H1 (cell line): ENCODE results near the gene RERE. TPM values are rescaled to one million over a fixed set of nuclear protein-coding genes. Genes with fewer than 3 reads are reported as not detected.
"Not testable (repeated sequence)": the region's sequence is repeated elsewhere in the genome, so short reads cannot be mapped to it uniquely, and the experiment has no call there.

Experiments
- CTCF ChIA-PET: fragments of 300-600 bp; sonication (Branson Sonifier 250); formaldehyde crosslinking; loops from one replicate; lab custom pipeline; 2021; ENCODE audit not compliant: partially characterized antibody; lab: Charles Lee
- POLR2A ChIA-PET: fragments of 300-600 bp; sonication (Branson Sonifier 250); formaldehyde crosslinking; loops from one replicate; lab custom pipeline; 2021; ENCODE audit warnings: inconsistent platforms; ENCODE audit not compliant: partially characterized antibody; lab: Charles Lee
- DNase-seq, 2 experiments: peaks; one replicate each; pipeline versions ENCODE4 v3.0.0 to v3.0.0-alpha.2; 2010 to 2022; ENCODE audit warnings: low spot score in 2 of 2, low read depth in 1 of 2, mixed read lengths in 1 of 2
- FAIRE-seq: peaks from 2 replicates; lab custom pipeline; 2011; peaks lifted over from hg19 to GRCh38; lab: Jason Lieb, UNC
- H2AFZ ChIP-seq: 2 replicates; pipeline ENCODE4 v1.8.1; 2012; ENCODE audit warnings: low read length, inconsistent platforms
- H2AK5ac ChIP-seq: 2 replicates; pipeline ENCODE4 v1.6.1; 2013; ENCODE audit warnings: low read depth, low read length
- H2BK120ac ChIP-seq: replicated peaks from 2 replicates; pipeline ENCODE3; 2013; ENCODE audit warnings: low read depth, low read length, inconsistent platforms
- H2BK12ac ChIP-seq: 2 replicates; pipeline ENCODE4 v1.6.1; 2013; ENCODE audit warnings: low read depth, low read length
- H2BK15ac ChIP-seq: 2 replicates; pipeline ENCODE4 v1.6.1; 2013; ENCODE audit warnings: low read length
- H2BK20ac ChIP-seq: 2 replicates; pipeline ENCODE4 v1.6.1; 2013; ENCODE audit warnings: low read length
- H2BK5ac ChIP-seq: 2 replicates; pipeline ENCODE4 v1.6.1; 2013; ENCODE audit warnings: low read depth, low read length
- H3K14ac ChIP-seq: 2 replicates; pipeline ENCODE4 v1.6.1; 2013; ENCODE audit warnings: inconsistent platforms; ENCODE audit not compliant: insufficient read length
- H3K18ac ChIP-seq: 2 replicates; pipeline ENCODE4 v1.6.1; 2013; ENCODE audit warnings: low read length; ENCODE audit errors: extremely low read depth
- H3K23ac ChIP-seq: 2 replicates; pipeline ENCODE4 v1.6.1; 2013; ENCODE audit warnings: inconsistent platforms; ENCODE audit not compliant: insufficient read length
- H3K23me2 ChIP-seq: 2 replicates; pipeline ENCODE4 v1.6.1; 2013; ENCODE audit warnings: low read depth, low read length
- H3K27ac ChIP-seq: 2 replicates; pipeline ENCODE4 v1.6.1; 2011; ENCODE audit warnings: low read depth, low read length, inconsistent platforms
- H3K27me3 ChIP-seq, 4 experiments: replicated peaks in 1 of 4; 1 replicate in 1 of 4; 2 replicates in 3 of 4; pipeline versions ENCODE4 v1.6.1 to v1.8.1; 2011 to 2013; ENCODE audit warnings: low read length in 3 of 4, mild to moderate bottlenecking in 3 of 4, inconsistent platforms in 2 of 4, mixed read lengths in 2 of 4, moderate library complexity in 1 of 4; ENCODE audit not compliant: control insufficient read depth in 3 of 4, insufficient read depth in 3 of 4; ENCODE audit errors: extremely low read depth in 1 of 4
- H3K36me3 ChIP-seq, 4 experiments: 2 replicates each; pipeline versions ENCODE4 v1.6.1 to v1.8.1; 2011 to 2013; ENCODE audit warnings: mild to moderate bottlenecking in 4 of 4, low read length in 3 of 4, moderate library complexity in 2 of 4, control low read depth in 1 of 4, inconsistent platforms in 1 of 4; ENCODE audit not compliant: insufficient read depth in 4 of 4, control insufficient read depth in 2 of 4
- H3K4ac ChIP-seq: replicated peaks from 2 replicates; pipeline ENCODE3; 2013; ENCODE audit warnings: low read length, low read depth, mixed read lengths, inconsistent platforms; ENCODE audit not compliant: insufficient read length
- H3K4me1 ChIP-seq, 4 experiments: replicated peaks in 1 of 4; 1 replicate in 1 of 4; 2 replicates in 3 of 4; pipeline versions ENCODE4 v1.6.1 to v1.8.1; 2011 to 2013; ENCODE audit warnings: low read length in 3 of 4, inconsistent platforms in 2 of 4, mixed read lengths in 1 of 4; ENCODE audit not compliant: insufficient read depth in 4 of 4, control insufficient read depth in 3 of 4
- H3K4me2 ChIP-seq, 2 experiments: 2 replicates each; pipeline versions ENCODE4 v1.6.1 to v1.8.1; 2011 to 2013; ENCODE audit warnings: low read depth in 2 of 2, low read length in 2 of 2, control low read depth in 1 of 2, inconsistent platforms in 1 of 2, mild to moderate bottlenecking in 1 of 2; ENCODE audit not compliant: insufficient read depth in 1 of 2
- H3K4me3 ChIP-seq, 4 experiments: fragments of 200-600, 300-600 bp in 1 of 4; sonication (generic), shearing (Covaris generic), sonication (Bioruptor Twin) in 1 of 4; 2 replicates each; pipeline versions ENCODE4 v1.5.1 to v1.8.1; 2011 to 2016; ENCODE audit warnings: low read length in 4 of 4, low read depth in 3 of 4, control low read depth in 2 of 4, inconsistent platforms in 2 of 4, mild to moderate bottlenecking in 2 of 4, mixed read lengths in 1 of 4, moderate library complexity in 1 of 4; ENCODE audit not compliant: insufficient read depth in 2 of 4; ENCODE audit errors: extremely low read depth in 1 of 4
- H3K56ac ChIP-seq: replicated peaks from 2 replicates; pipeline ENCODE3; 2013; ENCODE audit warnings: low read depth, mild to moderate bottlenecking, mixed read lengths, low read length, inconsistent platforms; ENCODE audit not compliant: insufficient read length
- H3K79me1 ChIP-seq: 2 replicates; pipeline ENCODE4 v1.6.1; 2013; ENCODE audit warnings: low read depth, low read length, control low read depth
- H3K79me2 ChIP-seq, 2 experiments: 2 replicates each; pipeline versions ENCODE4 v1.6.1 to v1.8.1; 2012 to 2013; ENCODE audit warnings: low read length in 2 of 2, mild to moderate bottlenecking in 2 of 2, inconsistent platforms in 1 of 2; ENCODE audit not compliant: insufficient read depth in 2 of 2, control insufficient read depth in 1 of 2
- H3K9ac ChIP-seq, 4 experiments: replicated peaks in 1 of 4; 1 replicate in 1 of 4; 2 replicates in 3 of 4; pipeline versions ENCODE4 v1.6.1 to v1.8.1; 2011 to 2013; ENCODE audit warnings: low read depth in 3 of 4, low read length in 3 of 4, control low read depth in 2 of 4, mild to moderate bottlenecking in 2 of 4, moderate library complexity in 2 of 4, inconsistent platforms in 1 of 4; ENCODE audit errors: extremely low read depth in 1 of 4
- H3K9me3 ChIP-seq, 2 experiments: 2 replicates each; pipeline versions ENCODE4 v1.6.1 to v1.8.1; 2012 to 2013; ENCODE audit warnings: mild to moderate bottlenecking in 2 of 2, moderate library complexity in 2 of 2, control low read depth in 1 of 2, inconsistent platforms in 1 of 2, low read depth in 1 of 2, low read length in 1 of 2, mixed read lengths in 1 of 2; ENCODE audit not compliant: insufficient read depth in 2 of 2
- H4K20me1 ChIP-seq, 2 experiments: replicated peaks in 1 of 2; 2 replicates each; pipeline versions ENCODE3 to v1.8.1; 2011 to 2013; ENCODE audit warnings: inconsistent platforms in 2 of 2, low read length in 2 of 2, mild to moderate bottlenecking in 1 of 2; ENCODE audit not compliant: insufficient read depth in 2 of 2, control insufficient read depth in 1 of 2
- H4K5ac ChIP-seq: 2 replicates; pipeline ENCODE4 v1.6.1; 2013; ENCODE audit warnings: low read length, low read depth, mixed read lengths, inconsistent platforms; ENCODE audit not compliant: insufficient read length
- H4K8ac ChIP-seq: 2 replicates; pipeline ENCODE4 v1.8.0; 2013; ENCODE audit warnings: mild to moderate bottlenecking, moderate library complexity, low read length, inconsistent platforms; ENCODE audit not compliant: insufficient read depth; ENCODE audit errors: extremely low read depth
- H4K91ac ChIP-seq: replicated peaks from 2 replicates; pipeline ENCODE3; 2013; ENCODE audit warnings: low read length, mixed read lengths, inconsistent platforms; ENCODE audit not compliant: insufficient read length
- WGBS, 2 experiments: shearing (Covaris generic) in 1 of 2; methylation state at CpG; one replicate each; pipeline versions ENCODE4 v1.1.6 to v1.1.7; 2013 to 2015; ENCODE audit warnings: low lambda C conversion rate in 2 of 2, mixed read lengths in 2 of 2, inconsistent platforms in 1 of 2, low coverage in 1 of 2, missing lambda C conversion rate in 1 of 2; ENCODE audit not compliant: insufficient replicate concordance in 2 of 2, insufficient coverage in 1 of 2, insufficient read length in 1 of 2; ENCODE audit errors: extremely low coverage in 1 of 2, missing lambda C conversion rate in 1 of 2; 5-methylcytosine and 5-hydroxymethylcytosine counted together
- polyA plus RNA-seq, 7 experiments: library from polyadenylated mRNA; depleted of rRNA in 3 of 7; stranded (reverse) in 5 of 7; unstranded in 2 of 7; fragments of >200 nt in 5 of 7; fragments of 200-250 nt in 2 of 7; gene quantifications; 1 replicate in 5 of 7; 2 replicates in 1 of 7; 4 replicates in 1 of 7; pipeline versions ENCODE4 v1.2.1 to v1.2.3, GENCODE V29; 2011 to 2013; ENCODE audit warnings: missing spikeins in 2 of 7, mixed read lengths in 2 of 7
- total RNA-seq: library from RNA; stranded (reverse); fragmentation: NEBNext Ultra II Directional; extraction: Animal tissue kit (Norgen Biotek cat#: 25700); gene quantifications from 2 replicates; pipeline ENCODE4 v1.2.1, GENCODE V29; 2021

Gene RERE
- total and polyA plus RNA-seq, 2 of the 8 experiments (the other 6 are each of a cell fraction or from before 2014, with no cell fraction given): 15.3 to 142 TPM

DNA sequence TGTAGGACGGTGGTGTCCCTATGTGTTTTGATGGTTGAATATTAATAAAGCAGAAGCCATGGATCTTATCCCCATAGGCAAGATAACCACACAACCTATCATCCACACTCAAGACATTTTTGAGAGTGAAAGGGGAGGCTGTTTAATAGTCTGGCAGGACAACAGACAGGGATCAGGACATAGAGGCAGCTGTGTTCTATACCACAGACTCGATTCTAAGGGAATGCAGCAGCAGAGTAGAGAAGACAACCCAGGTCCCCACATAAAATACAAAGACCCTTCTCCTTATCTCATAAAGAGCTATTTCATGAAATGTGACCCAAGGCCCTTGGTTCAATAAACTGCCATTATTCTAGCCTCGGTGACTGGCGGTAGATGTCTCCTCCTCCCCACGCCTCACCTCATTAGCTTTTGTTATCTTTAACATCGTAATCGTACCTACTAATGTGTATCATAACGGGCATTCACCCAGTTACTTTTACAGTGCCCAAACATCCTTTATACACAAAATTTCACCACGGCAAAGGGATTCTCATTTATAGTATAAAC is 196.3 kb downstream of the RERE start:
- not testable (repeated sequence) for FAIRE-seq, H3K79me1 ChIP-seq, H3K4me2 ChIP-seq

More for the DNA sequence above, 196.3 kb downstream of the RERE start:
- not testable (repeated sequence) for H3K9me3 ChIP-seq, H3K27me3 ChIP-seq, H4K5ac ChIP-seq, H3K4me3 ChIP-seq, H3K14ac ChIP-seq, H2BK120ac ChIP-seq, H2BK12ac ChIP-seq, H3K56ac ChIP-seq, H2BK5ac ChIP-seq, H3K4me1 ChIP-seq, H3K9ac ChIP-seq, H3K23ac ChIP-seq, H3K36me3 ChIP-seq, H3K18ac ChIP-seq, H2BK20ac ChIP-seq, H2AFZ ChIP-seq, H3K27ac ChIP-seq, H4K91ac ChIP-seq, H3K23me2 ChIP-seq, H3K4ac ChIP-seq, DNase-seq, H4K20me1 ChIP-seq, H2AK5ac ChIP-seq, H2BK15ac ChIP-seq, H4K8ac ChIP-seq
- CTCF ChIA-PET: interaction anchor here (1.0 to 1.9 kb wide), 3 partner anchors 9 to 41 kb away, joined by 3 to 5 read pairs (median 3); no protein-coding TSS in a partner anchor
- WGBS, 2 experiments: 89% methylated on average over 9 of the region's 9 CpGs; no CpG with 5 or more reads in 1 of the 2 experiments
- peaks cover 2 to 79% of the 10 kb centered on the region in 2 experiments; a peak in 3 of 4 replicates for H3K79me2 ChIP-seq
- POLR2A ChIA-PET: interaction anchor here (1.3 kb wide), 1 partner anchor 17 kb away, joined by 3 read pairs; no protein-coding TSS in a partner anchor
